ENCODE data around the gene SCAMP5. TPM values are rescaled to one million over a fixed set of nuclear protein-coding genes. Genes with fewer than 3 reads are reported as not detected.

The SCAMP5 gene
- total RNA-seq, 1 donor from 2014 or later = 16.4 TPM

DNA sequence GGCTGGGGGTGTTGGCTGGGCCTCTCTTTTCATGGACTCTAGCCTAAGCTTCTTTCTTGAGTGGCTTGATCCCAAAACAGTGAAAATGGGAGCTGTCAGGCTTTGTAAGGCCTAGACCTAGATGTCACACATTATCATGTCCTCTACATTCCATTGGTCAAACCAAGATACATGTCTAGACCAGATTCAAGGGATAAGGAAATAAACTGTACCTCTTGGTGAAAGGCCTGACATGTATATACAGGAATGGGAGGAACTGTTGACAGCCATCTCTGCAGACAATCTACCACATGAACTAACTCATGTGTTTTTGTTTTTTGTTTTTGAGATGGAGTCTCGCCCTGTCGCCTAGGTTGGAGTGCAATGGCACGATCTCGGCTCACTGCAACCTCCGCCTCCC, 27.7 kb upstream of the SCAMP5 start:
- Mint-ChIP-seq H3K36me3 (no peaks in the 10 kb centered on the region), H3K27ac (no peak overlapping the region), H3K27me3 (ENCODE audit: insufficient read depth, low read depth) (peaks cover 6% of the 10 kb centered on the region), H3K9me3 (no peaks in the 10 kb centered on the region), H3K4me1 (no peaks in the 10 kb centered on the region), H3K4me3 (no peak overlapping the region)
- no peaks in the 10 kb centered on the region for H3K79me2 ChIP-seq (ENCODE audit: low read depth)
- H3K9me3 ChIP-seq (ENCODE audit: low read depth) = no peaks in the 10 kb centered on the region
- H3K4me2 ChIP-seq = no peak overlapping the region
- H4K20me1 ChIP-seq (ENCODE audit: low read depth) = no peaks in the 10 kb centered on the region
- no peak overlapping the region for H3K27ac ChIP-seq
- H3K36me3 ChIP-seq = no peaks in the 10 kb centered on the region
- no peaks in the 10 kb centered on the region for H3F3A ChIP-seq (ENCODE audit: low read depth)
- H3K4me1 ChIP-seq = no peaks in the 10 kb centered on the region
- TF ChIP-seq, protein P1, sequence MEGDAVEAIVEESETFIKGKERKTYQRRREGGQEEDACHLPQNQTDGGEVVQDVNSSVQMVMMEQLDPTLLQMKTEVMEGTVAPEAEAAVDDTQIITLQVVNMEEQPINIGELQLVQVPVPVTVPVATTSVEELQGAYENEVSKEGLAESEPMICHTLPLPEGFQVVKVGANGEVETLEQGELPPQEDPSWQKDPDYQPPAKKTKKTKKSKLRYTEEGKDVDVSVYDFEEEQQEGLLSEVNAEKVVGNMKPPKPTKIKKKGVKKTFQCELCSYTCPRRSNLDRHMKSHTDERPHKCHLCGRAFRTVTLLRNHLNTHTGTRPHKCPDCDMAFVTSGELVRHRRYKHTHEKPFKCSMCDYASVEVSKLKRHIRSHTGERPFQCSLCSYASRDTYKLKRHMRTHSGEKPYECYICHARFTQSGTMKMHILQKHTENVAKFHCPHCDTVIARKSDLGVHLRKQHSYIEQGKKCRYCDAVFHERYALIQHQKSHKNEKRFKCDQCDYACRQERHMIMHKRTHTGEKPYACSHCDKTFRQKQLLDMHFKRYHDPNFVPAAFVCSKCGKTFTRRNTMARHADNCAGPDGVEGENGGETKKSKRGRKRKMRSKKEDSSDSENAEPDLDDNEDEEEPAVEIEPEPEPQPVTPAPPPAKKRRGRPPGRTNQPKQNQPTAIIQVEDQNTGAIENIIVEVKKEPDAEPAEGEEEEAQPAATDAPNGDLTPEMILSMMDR (IDR thresholded peaks at IDR 0.05) = no peak
- no peak for TF ChIP-seq EZH2phosphoT487 (IDR thresholded peaks at IDR 0.05)
- TF ChIP-seq EZH2 (IDR thresholded peaks at IDR 0.05) = no peak
- H3K27me3 ChIP-seq = peaks cover 7% of the 10 kb centered on the region
- no peak overlapping the region for H3K9ac ChIP-seq
- no peak overlapping the region for H3K4me3 ChIP-seq
- no peak overlapping the region for H2AFZ ChIP-seq (replicated peaks)
- DNase-seq (ENCODE audit: low spot score) = no peak

DNA sequence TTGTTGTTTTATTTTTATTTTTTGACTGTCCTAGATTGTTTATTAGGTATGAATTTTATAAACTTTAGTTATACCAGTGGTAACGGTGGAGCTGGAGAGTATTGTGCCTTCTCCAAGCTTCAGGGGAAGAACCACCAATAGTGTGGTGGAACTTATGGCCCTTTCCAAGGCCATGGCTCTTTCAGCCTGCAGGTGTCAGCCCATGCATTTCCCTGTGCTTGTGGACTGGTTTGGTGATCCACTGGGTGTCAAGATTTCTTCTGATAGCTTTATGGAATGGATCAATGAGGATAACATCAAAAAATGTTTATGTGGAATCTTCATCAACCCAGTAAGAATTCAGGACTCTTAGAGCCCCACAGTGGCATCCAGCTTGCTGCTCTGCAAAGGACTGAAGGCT, 19.2 kb upstream of the SCAMP5 start:
- Histone ChIP-seq H3F3A (ENCODE audit: low read depth) (peaks cover 17% of the 10 kb centered on the region), H3K9ac (no peak overlapping the region), H4K20me1 (ENCODE audit: low read depth) (no peaks in the 10 kb centered on the region), H3K4me2 (no peak overlapping the region), H3K79me2 (ENCODE audit: low read depth) (no peaks in the 10 kb centered on the region), H3K9me3 (ENCODE audit: low read depth) (no peaks in the 10 kb centered on the region), H2AFZ (replicated peaks) (no peak overlapping the region), H3K36me3 (no peaks in the 10 kb centered on the region), H3K27me3 (no peaks in the 10 kb centered on the region), H3K27ac (no peak overlapping the region), H3K4me1 (no peaks in the 10 kb centered on the region), H3K4me3 (no peak overlapping the region)
- Mint-ChIP-seq H3K4me1 (no peaks in the 10 kb centered on the region), H3K36me3 (no peaks in the 10 kb centered on the region), H3K27me3 (ENCODE audit: insufficient read depth, low read depth) (peaks cover 11% of the 10 kb centered on the region), H3K4me3 (no peak overlapping the region), H3K27ac (no peak overlapping the region), H3K9me3 (no peaks in the 10 kb centered on the region)
- DNase-seq (ENCODE audit: low spot score) = no peak
- TF ChIP-seq EZH2 (IDR thresholded peaks at IDR 0.05) = no peak
- TF ChIP-seq EZH2phosphoT487 (IDR thresholded peaks at IDR 0.05) = no peak
- TF ChIP-seq, protein P1 (IDR thresholded peaks at IDR 0.05) = no peak

DNA sequence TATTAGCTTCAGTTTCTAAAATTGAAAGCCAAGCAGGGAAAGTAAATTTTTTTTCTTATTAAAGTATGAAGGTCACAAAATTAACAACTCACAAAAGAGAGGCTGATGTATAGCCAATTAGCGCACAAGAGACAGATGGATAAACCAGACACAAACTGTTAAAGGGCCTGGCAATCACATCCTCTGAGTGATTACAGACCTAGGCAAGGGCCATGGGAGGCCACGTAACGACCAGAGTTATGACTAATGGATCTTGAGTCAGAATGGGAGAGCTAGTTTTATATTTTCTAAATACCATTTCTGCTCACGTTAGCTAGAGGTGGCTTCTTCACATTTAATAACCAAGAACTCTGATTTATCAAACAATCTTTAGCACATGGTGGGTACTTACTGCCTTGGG, 17.8 kb upstream of the SCAMP5 start:
- Histone ChIP-seq H3K4me1 (no peaks in the 10 kb centered on the region), H3K9me3 (ENCODE audit: low read depth) (no peaks in the 10 kb centered on the region), H3K4me3 (no peak overlapping the region), H2AFZ (replicated peaks) (no peak overlapping the region), H3F3A (ENCODE audit: low read depth) (peaks cover 17% of the 10 kb centered on the region), H3K36me3 (no peaks in the 10 kb centered on the region), H3K27me3 (no peaks in the 10 kb centered on the region), H3K4me2 (no peak overlapping the region), H4K20me1 (ENCODE audit: low read depth) (no peaks in the 10 kb centered on the region), H3K27ac (no peak overlapping the region), H3K79me2 (ENCODE audit: low read depth) (no peaks in the 10 kb centered on the region), H3K9ac (no peak overlapping the region)
- H3K27me3 Mint-ChIP-seq (ENCODE audit: insufficient read depth, low read depth) = peaks cover 15% of the 10 kb centered on the region
- H3K27ac Mint-ChIP-seq = no peak overlapping the region
- peaks cover 3% of the 10 kb centered on the region for H3K4me1 Mint-ChIP-seq
- TF ChIP-seq EZH2 (IDR thresholded peaks at IDR 0.05) (no peak), EZH2phosphoT487 (IDR thresholded peaks at IDR 0.05) (no peak)
- TF ChIP-seq, protein P1 (IDR thresholded peaks at IDR 0.05) = no peak
- no peaks in the 10 kb centered on the region for H3K36me3 Mint-ChIP-seq
- H3K9me3 Mint-ChIP-seq = no peaks in the 10 kb centered on the region
- no peak for DNase-seq (ENCODE audit: low spot score)
- no peak overlapping the region for H3K4me3 Mint-ChIP-seq
